Measurements from ENCODE around the gene NPC1. TPM values are rescaled to one million over a fixed set of nuclear protein-coding genes. Genes with fewer than 3 reads are reported as not detected.
"Not testable (repeated sequence)": the region's sequence is repeated elsewhere in the genome, so short reads cannot be mapped to it uniquely, and the experiment has no call there.

Gene NPC1
- total RNA-seq, 1 donor from 2014 or later: 54.0 TPM

- no peak for DNase-seq (ENCODE audit: low read depth)
Measured at GRCh38 chr18:23575309-23575651, 11.0 kb downstream of the NPC1 start.

- peak; percentile 80 for DNase-seq (ENCODE audit: low read depth)
Measured at GRCh38 chr18:23574611-23575308, 11.5 kb downstream of the NPC1 start.

GRCh38 chr18:23573626-23574431 is 12.5 kb downstream of the NPC1 start:
- peak; percentile 71 for DNase-seq (ENCODE audit: low read depth)

GRCh38 chr18:23573020-23573419 is 13.3 kb downstream of the NPC1 start:
- no peak for DNase-seq (ENCODE audit: low read depth)

GRCh38 chr18:23572570-23572969 is 13.7 kb downstream of the NPC1 start:
- no peak for DNase-seq (ENCODE audit: low read depth)

- no peak for DNase-seq (ENCODE audit: low read depth)
Measured at GRCh38 chr18:23572012-23572411, 14.3 kb downstream of the NPC1 start.

- no peak for DNase-seq (ENCODE audit: low read depth)
Measured at GRCh38 chr18:23570912-23571504, 15.3 kb downstream of the NPC1 start.

GRCh38 chr18:23569299-23570063 is 16.8 kb downstream of the NPC1 start:
- no peak for DNase-seq (ENCODE audit: low read depth)

- no peak for DNase-seq (ENCODE audit: low read depth)
Measured at GRCh38 chr18:23568281-23569138, 17.8 kb downstream of the NPC1 start.

GRCh38 chr18:23567671-23568070 is 18.6 kb downstream of the NPC1 start:
- DNase-seq (ENCODE audit: low read depth): no peak

- no peak for DNase-seq (ENCODE audit: low read depth)
Measured at GRCh38 chr18:23565916-23566547, 20.3 kb downstream of the NPC1 start.

- DNase-seq (ENCODE audit: low read depth): peak; percentile 71
Measured at GRCh38 chr18:23563377-23564043, 22.8 kb downstream of the NPC1 start.

- no peak for DNase-seq (ENCODE audit: low read depth)
Measured at GRCh38 chr18:23560186-23560585, 26.1 kb downstream of the NPC1 start.

GRCh38 chr18:23557511-23557910 is 28.8 kb downstream of the NPC1 start:
- not testable (repeated sequence) for DNase-seq (ENCODE audit: low read depth)

- no peak for DNase-seq (ENCODE audit: low read depth)
Measured at GRCh38 chr18:23556145-23556780, 30.0 kb downstream of the NPC1 start.

- peak; percentile 94 for DNase-seq (ENCODE audit: low read depth)
Measured at GRCh38 chr18:23553887-23554286, 32.4 kb downstream of the NPC1 start.

GRCh38 chr18:23552505-23552904 is 33.8 kb downstream of the NPC1 start:
- peak; percentile 36 for DNase-seq (ENCODE audit: low read depth)

GRCh38 chr18:23551978-23552377 is 34.3 kb downstream of the NPC1 start:
- no peak for DNase-seq (ENCODE audit: low read depth)

- no peak for DNase-seq (ENCODE audit: low read depth)
Measured at GRCh38 chr18:23550898-23551297, 35.4 kb downstream of the NPC1 start.

All from myocyte (in vitro differentiated cells).